SU-DHL-6 (cell line): Measurements from ENCODE around the gene IPO4.

Source experiments
- H2AFZ ChIP-seq: fragments of 200-600 bp; sonication (generic); 2 replicates; pipeline ENCODE4 v1.6.1; 2014; ENCODE audit warnings: low read depth, mild to moderate bottlenecking, moderate library complexity, mixed read lengths, antibody characterized with exemption, low read length; ENCODE audit not compliant: severe bottlenecking
- H3F3A ChIP-seq: fragments of 200-600 bp; shearing (Covaris generic); 2 replicates; pipeline ENCODE4 v1.6.0; 2016; ENCODE audit warnings: antibody characterized with exemption, mild to moderate bottlenecking; ENCODE audit not compliant: insufficient read depth
- H3K27ac ChIP-seq: fragments of 200-600 bp; sonication (generic); 2 replicates; pipeline ENCODE4 v1.5.1; 2016; ENCODE audit warnings: low read depth, mild to moderate bottlenecking, low read length, moderate library complexity, mixed read lengths
- H3K27me3 ChIP-seq: fragments of 200-600 bp; sonication (generic), shearing (Covaris generic); 2 replicates; pipeline ENCODE4 v1.6.0; 2014; ENCODE audit warnings: mild to moderate bottlenecking, low read length
- H3K36me3 ChIP-seq: fragments of 200-600 bp; sonication (generic); 2 replicates; pipeline ENCODE4 v1.6.1; 2014; ENCODE audit warnings: mild to moderate bottlenecking, low read length, mixed read lengths
- H3K4me2 ChIP-seq: fragments of 300-600, 200-600 bp; shearing (Covaris generic), sonication (generic); 2 replicates; pipeline ENCODE4 v1.6.0; 2014; ENCODE audit warnings: low read length, low read depth, mild to moderate bottlenecking; ENCODE audit not compliant: poor library complexity, severe bottlenecking
- H3K4me3 ChIP-seq: fragments of 200-600 bp; sonication (generic); 2 replicates; pipeline ENCODE4 v1.5.1; 2014; ENCODE audit warnings: antibody characterized with exemption, low read length, mild to moderate bottlenecking, mixed read lengths; ENCODE audit not compliant: insufficient read depth, poor library complexity, severe bottlenecking
- H3K79me2 ChIP-seq: fragments of 200-600 bp; sonication (generic); 2 replicates; pipeline ENCODE4 v1.6.1; 2014; ENCODE audit warnings: mild to moderate bottlenecking, low read length, moderate library complexity; ENCODE audit not compliant: insufficient read depth
- H3K9ac ChIP-seq: fragments of 200-600 bp; sonication (generic); 2 replicates; pipeline ENCODE4 v1.7.0; 2014; ENCODE audit warnings: mild to moderate bottlenecking, low read length
- H3K9me2 ChIP-seq: fragments of 200-600 bp; sonication (generic); replicated peaks from 2 replicates; pipeline ENCODE4 v1.6.1; 2014; ENCODE audit warnings: low read length; ENCODE audit not compliant: insufficient read depth
- H3K9me3 ChIP-seq: fragments of 200-600 bp; sonication (generic); 2 replicates; pipeline ENCODE4 v1.6.1; 2014; ENCODE audit warnings: low read length, mixed read lengths; ENCODE audit not compliant: insufficient read depth
- H4K20me1 ChIP-seq: fragments of 200-600 bp; sonication (generic); 2 replicates; pipeline ENCODE4 v1.6.1; 2014; ENCODE audit warnings: low read depth, mild to moderate bottlenecking, antibody characterized with exemption, low read length, moderate library complexity, mixed read lengths
- CTCF ChIP-seq: fragments of 200-600 bp; sonication (generic); IDR thresholded peaks from one replicate; pipeline ENCODE4 v1.5.1; 2017; ENCODE audit warnings: antibody characterized with exemption, mild to moderate bottlenecking, low read length, moderate library complexity; ENCODE audit not compliant: insufficient read depth, poor library complexity, severe bottlenecking
- EZH2phosphoT487 ChIP-seq: fragments of 200-600 bp; sonication (generic), shearing (Covaris generic); conservative IDR thresholded peaks from 2 replicates; pipeline ENCODE4 v1.6.1; 2018; ENCODE audit warnings: mild to moderate bottlenecking, antibody characterized with exemption, low read length, moderate library complexity, mixed read lengths

Gene IPO4

GRCh38 chr14:24145690-24146452 is 42.7 kb downstream of the IPO4 start:
- no peaks in the 10 kb centered on the region for H3K9me2 ChIP-seq
- H3K9me3 ChIP-seq: no peaks in the 10 kb centered on the region
- peak overlapping the region; percentile 81 for H3K27ac ChIP-seq
- TF ChIP-seq CTCF: no peak
- H2AFZ ChIP-seq: peak overlapping the region; percentile 25
- no peaks in the 10 kb centered on the region for H4K20me1 ChIP-seq
- peaks cover 27% of the 10 kb centered on the region for H3K79me2 ChIP-seq
- peak overlapping the region; percentile 91 for H3K9ac ChIP-seq
- no peaks in the 10 kb centered on the region for H3K27me3 ChIP-seq
- peaks cover 10% of the 10 kb centered on the region; the same call in 1 of the 2 replicates for H3F3A ChIP-seq
- peak overlapping the region; percentile 95 for H3K4me3 ChIP-seq
- 0 out of 2 replicates have a peak, but pooled peaks cover 6% of the 10 kb centered on the region for H3K36me3 ChIP-seq
- peak overlapping the region; percentile 96 for H3K4me2 ChIP-seq

GRCh38 chr14:24145219-24145618 is 43.4 kb downstream of the IPO4 start:
- H3K4me3 ChIP-seq: peak overlapping the region; percentile 95
- 0 out of 2 replicates have a peak, but pooled peaks cover 6% of the 10 kb centered on the region for H3K36me3 ChIP-seq
- no peak overlapping the region for H3K27ac ChIP-seq
- TF ChIP-seq CTCF: no peak
- TF ChIP-seq EZH2phosphoT487: no peak
- H3K9me3 ChIP-seq: no peaks in the 10 kb centered on the region
- H4K20me1 ChIP-seq: no peaks in the 10 kb centered on the region
- H3K9me2 ChIP-seq: no peaks in the 10 kb centered on the region
- H3K9ac ChIP-seq: peak overlapping the region; percentile 91
- H3K4me2 ChIP-seq: peak overlapping the region; percentile 96
- H3K79me2 ChIP-seq: peaks cover 34% of the 10 kb centered on the region
- H3K27me3 ChIP-seq: no peaks in the 10 kb centered on the region
- peaks cover 10% of the 10 kb centered on the region; the same call in 1 of the 2 replicates for H3F3A ChIP-seq
- H2AFZ ChIP-seq: no peak overlapping the region

GRCh38 chr14:24144451-24144850 is 44.2 kb downstream of the IPO4 start:
- H3K9me3 ChIP-seq: no peaks in the 10 kb centered on the region
- H3F3A ChIP-seq: peaks cover 15% of the 10 kb centered on the region
- H3K4me3 ChIP-seq: no peak overlapping the region
- H3K27ac ChIP-seq: no peak overlapping the region
- no peaks in the 10 kb centered on the region for H4K20me1 ChIP-seq
- 0 out of 2 replicates have a peak, but pooled peaks cover 6% of the 10 kb centered on the region for H3K36me3 ChIP-seq
- H3K9me2 ChIP-seq: no peaks in the 10 kb centered on the region
- no peak overlapping the region for H2AFZ ChIP-seq
- no peak overlapping the region for H3K4me2 ChIP-seq
- no peaks in the 10 kb centered on the region for H3K27me3 ChIP-seq
- no peak for TF ChIP-seq EZH2phosphoT487
- TF ChIP-seq CTCF: no peak
- H3K79me2 ChIP-seq: peaks cover 38% of the 10 kb centered on the region
- H3K9ac ChIP-seq: no peak overlapping the region
